ENCODE data around the gene TUBGCP6. TPM values are rescaled to one million over a fixed set of nuclear protein-coding genes. Genes with fewer than 3 reads are reported as not detected.
A peak's percentile ranks its signal among the peaks of the same experiment; 100 is the strongest.

TUBGCP6 gene
- total RNA-seq, 1 experiment from 2014 or later: 15.0 TPM

- no peak for DNase-seq (ENCODE audit: low read depth, low spot score)
- in situ Hi-C loops (cut with HindIII; ENCODE audit: low pct_unique_long_range_greater_than_20kb, low sequenced_read_pairs): no loop called here
Observed at GRCh38 chr22:50197856-50198623, 46.8 kb downstream of the TUBGCP6 start.

GRCh38 chr22:50197000-50197800 lies 47.6 kb downstream of the TUBGCP6 start:
- no peak for DNase-seq (ENCODE audit: low read depth, low spot score)
- in situ Hi-C loops (cut with HindIII; ENCODE audit: low pct_unique_long_range_greater_than_20kb, low sequenced_read_pairs): no loop called here

- in situ Hi-C loops (cut with HindIII; ENCODE audit: low pct_unique_long_range_greater_than_20kb, low sequenced_read_pairs): no loop called here
- DNase-seq (ENCODE audit: low read depth, low spot score): no peak
Observed at GRCh38 chr22:50196256-50196655, 48.6 kb downstream of the TUBGCP6 start.

- in situ Hi-C loops (cut with HindIII; ENCODE audit: low pct_unique_long_range_greater_than_20kb, low sequenced_read_pairs): no loop called here
- no peak for DNase-seq (ENCODE audit: low read depth, low spot score)
Observed at GRCh38 chr22:50194037-50194805, 50.6 kb downstream of the TUBGCP6 start.

GRCh38 chr22:50193621-50194020 lies 51.2 kb downstream of the TUBGCP6 start:
- in situ Hi-C loops (cut with HindIII; ENCODE audit: low pct_unique_long_range_greater_than_20kb, low sequenced_read_pairs): no loop called here
- no peak for DNase-seq (ENCODE audit: low read depth, low spot score)

- no peak for DNase-seq (ENCODE audit: low read depth, low spot score)
- in situ Hi-C loops (cut with HindIII; ENCODE audit: low pct_unique_long_range_greater_than_20kb, low sequenced_read_pairs): no loop called here
Observed at GRCh38 chr22:50192436-50193204, 52.2 kb downstream of the TUBGCP6 start.

- in situ Hi-C loops (cut with HindIII; ENCODE audit: low pct_unique_long_range_greater_than_20kb, low sequenced_read_pairs): no loop called here
- no peak for DNase-seq (ENCODE audit: low read depth, low spot score)
Observed at GRCh38 chr22:50190941-50191741, 53.7 kb downstream of the TUBGCP6 start.

- in situ Hi-C loops (cut with HindIII; ENCODE audit: low pct_unique_long_range_greater_than_20kb, low sequenced_read_pairs): no loop called here
- peak; percentile 64 for DNase-seq (ENCODE audit: low read depth, low spot score)
Observed at GRCh38 chr22:50190182-50190940, 54.5 kb downstream of the TUBGCP6 start.

GRCh38 chr22:50189849-50190181 lies 55.0 kb downstream of the TUBGCP6 start:
- in situ Hi-C loops (cut with HindIII; ENCODE audit: low pct_unique_long_range_greater_than_20kb, low sequenced_read_pairs): no loop called here
- DNase-seq (ENCODE audit: low read depth, low spot score): no peak

GRCh38 chr22:50189184-50189848 lies 55.5 kb downstream of the TUBGCP6 start:
- in situ Hi-C loops (cut with HindIII; ENCODE audit: low pct_unique_long_range_greater_than_20kb, low sequenced_read_pairs): no loop called here
- DNase-seq (ENCODE audit: low read depth, low spot score): no peak

- in situ Hi-C loops (cut with HindIII; ENCODE audit: low pct_unique_long_range_greater_than_20kb, low sequenced_read_pairs): no loop called here
- DNase-seq (ENCODE audit: low read depth, low spot score): no peak
Observed at GRCh38 chr22:50188356-50188755, 56.5 kb downstream of the TUBGCP6 start.

GRCh38 chr22:50186761-50187523 lies 57.9 kb downstream of the TUBGCP6 start:
- in situ Hi-C loops (cut with HindIII; ENCODE audit: low pct_unique_long_range_greater_than_20kb, low sequenced_read_pairs): no loop called here
- no peak for DNase-seq (ENCODE audit: low read depth, low spot score)

GRCh38 chr22:50186181-50186714 lies 58.6 kb downstream of the TUBGCP6 start:
- in situ Hi-C loops (cut with HindIII; ENCODE audit: low pct_unique_long_range_greater_than_20kb, low sequenced_read_pairs): no loop called here
- DNase-seq (ENCODE audit: low read depth, low spot score): no peak

GRCh38 chr22:50185375-50186087 lies 59.3 kb downstream of the TUBGCP6 start, which contains the start of gene TRABD:
Gene TRABD (plus strand): TSS chr22:50185913. CDS start chr22:50193061, 7,148 bp downstream.
- peak; percentile 88 for DNase-seq (ENCODE audit: low read depth, low spot score)
- in situ Hi-C loops (cut with HindIII; ENCODE audit: low pct_unique_long_range_greater_than_20kb, low sequenced_read_pairs): no loop called here

Data from SK-MEL-5 (cell line).